Glutamatergic neuron (in vitro differentiated cells): ENCODE measurements around the gene SH3BGRL2. TPM values are rescaled to one million over a fixed set of nuclear protein-coding genes. Genes with fewer than 3 reads are reported as not detected.
A peak's percentile ranks its signal among the peaks of the same experiment; 100 is the strongest.

Experiments used
- DNase-seq: peaks from one replicate; pipeline ENCODE4 v3.0.0; 2022
- H3K27ac Mint-ChIP-seq: one replicate; pipeline ENCODE4 v1.8.0; 2020; ENCODE audit warnings: mild to moderate bottlenecking, mixed read lengths, inconsistent platforms; ENCODE audit not compliant: unreplicated experiment
- H3K27me3 Mint-ChIP-seq: one replicate; pipeline ENCODE4 v1.8.0; 2020; ENCODE audit warnings: mild to moderate bottlenecking, moderate library complexity, mixed read lengths, inconsistent platforms; ENCODE audit not compliant: unreplicated experiment
- H3K36me3 Mint-ChIP-seq: one replicate; pipeline ENCODE4 v1.8.0; 2020; ENCODE audit warnings: mild to moderate bottlenecking, mixed read lengths, inconsistent platforms; ENCODE audit not compliant: unreplicated experiment
- H3K4me1 Mint-ChIP-seq: one replicate; pipeline ENCODE4 v1.8.0; 2020; ENCODE audit warnings: mild to moderate bottlenecking, low read depth, mixed read lengths, inconsistent platforms; ENCODE audit not compliant: unreplicated experiment
- H3K4me3 Mint-ChIP-seq: one replicate; pipeline ENCODE4 v1.8.0; 2020; ENCODE audit warnings: mild to moderate bottlenecking, mixed read lengths, inconsistent platforms; ENCODE audit not compliant: unreplicated experiment
- H3K9me3 Mint-ChIP-seq: one replicate; pipeline ENCODE4 v1.8.0; 2020; ENCODE audit warnings: mild to moderate bottlenecking, moderate library complexity, mixed read lengths, inconsistent platforms; ENCODE audit not compliant: unreplicated experiment
- CTCF ChIP-seq: fragments of 200-600 bp; sonication (generic); IDR thresholded peaks from one replicate; pipeline ENCODE4 v1.5.0; 2021; ENCODE audit not compliant: partially characterized antibody, unreplicated experiment
- total RNA-seq: library from RNA; stranded (reverse); fragmentation: NEBNext Ultra II Directional; extraction: Animal tissue kit (Norgen Biotek cat#: 25700); gene quantifications from one replicate; pipeline ENCODE4 v1.2.1, GENCODE V29; 2021; ENCODE audit not compliant: unreplicated experiment

The SH3BGRL2 gene
- total RNA-seq, 1 donor from 2014 or later = 47.2 TPM

- no peak for TF ChIP-seq CTCF
- H3K4me3 Mint-ChIP-seq = peak overlapping the region; percentile 81
- peaks cover 4% of the 10 kb centered on the region for H3K9me3 Mint-ChIP-seq
- H3K4me1 Mint-ChIP-seq = peaks cover 17% of the 10 kb centered on the region
- H3K36me3 Mint-ChIP-seq = no peaks in the 10 kb centered on the region
- DNase-seq = no peak
- peaks cover 5% of the 10 kb centered on the region for H3K27me3 Mint-ChIP-seq
- no peak overlapping the region for H3K27ac Mint-ChIP-seq
Observed at GRCh38 chr6:79634491-79635231, 3.5 kb downstream of the SH3BGRL2 start.

GRCh38 chr6:79635232-79635543 lies 4.1 kb downstream of the SH3BGRL2 start:
- Mint-ChIP-seq H3K4me1 (peaks cover 21% of the 10 kb centered on the region), H3K36me3 (no peaks in the 10 kb centered on the region), H3K9me3 (peaks cover 4% of the 10 kb centered on the region), H3K27me3 (peaks cover 5% of the 10 kb centered on the region), H3K27ac (no peak overlapping the region), H3K4me3 (peak overlapping the region; percentile 81)
- no peak for DNase-seq
- no peak for TF ChIP-seq CTCF

DNA sequence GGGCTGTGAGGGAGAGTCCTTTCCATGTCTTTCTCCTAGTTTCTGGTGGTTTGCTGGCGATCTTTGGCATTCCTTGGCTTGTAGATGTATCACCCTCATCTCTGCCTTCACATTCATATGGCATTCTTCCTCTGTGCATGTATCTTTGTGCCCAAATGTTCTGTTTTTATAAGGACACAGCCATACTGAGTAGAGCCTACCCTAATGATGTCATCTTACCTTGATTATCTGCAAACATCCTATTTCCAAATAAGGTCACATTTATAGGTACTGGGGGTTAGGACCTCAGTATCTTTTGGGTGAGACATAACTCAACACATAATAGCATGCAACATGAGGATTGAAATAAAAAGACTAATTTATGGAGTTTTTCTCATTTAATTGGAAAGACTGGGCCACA lies 5.5 kb downstream of the SH3BGRL2 start:
- no peak overlapping the region for H3K4me3 Mint-ChIP-seq
- no peaks in the 10 kb centered on the region for H3K36me3 Mint-ChIP-seq
- peaks cover 23% of the 10 kb centered on the region for H3K4me1 Mint-ChIP-seq
- DNase-seq = no peak
- H3K9me3 Mint-ChIP-seq = peaks cover 2% of the 10 kb centered on the region
- TF ChIP-seq CTCF = no peak
- H3K27ac Mint-ChIP-seq = no peak overlapping the region
- H3K27me3 Mint-ChIP-seq = peaks cover 2% of the 10 kb centered on the region

- Mint-ChIP-seq H3K4me1 (peaks cover 13% of the 10 kb centered on the region), H3K4me3 (no peak overlapping the region), H3K27me3 (peaks cover under 1% of the 10 kb centered on the region), H3K27ac (no peak overlapping the region), H3K36me3 (no peaks in the 10 kb centered on the region), H3K9me3 (no peaks in the 10 kb centered on the region)
- TF ChIP-seq CTCF = no peak
- DNase-seq = no peak
Observed at GRCh38 chr6:79640146-79641111, 9.3 kb downstream of the SH3BGRL2 start.

DNA sequence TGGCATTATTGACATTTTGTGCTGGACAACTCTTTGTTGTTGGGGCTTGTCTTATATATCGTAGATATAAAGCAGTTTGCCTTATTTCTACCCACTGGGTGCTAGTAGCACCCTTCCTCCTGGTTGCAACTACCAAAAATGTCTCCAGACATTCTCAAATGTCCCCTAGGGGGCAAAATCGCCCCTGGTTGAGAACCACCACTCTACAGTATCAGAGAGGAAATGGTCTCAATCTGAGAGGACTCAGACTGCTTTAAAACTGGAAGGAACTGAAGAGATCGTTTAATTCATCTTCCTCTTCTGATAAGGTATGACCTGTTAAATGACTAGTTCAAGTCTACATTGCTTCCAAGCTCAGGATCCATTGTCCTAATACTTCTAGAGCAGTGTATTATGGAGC lies 14.9 kb downstream of the SH3BGRL2 start:
- H3K36me3 Mint-ChIP-seq = no peaks in the 10 kb centered on the region
- peaks cover 4% of the 10 kb centered on the region for H3K4me1 Mint-ChIP-seq
- DNase-seq = no peak
- H3K9me3 Mint-ChIP-seq = no peaks in the 10 kb centered on the region
- no peak overlapping the region for H3K4me3 Mint-ChIP-seq
- TF ChIP-seq CTCF = no peak
- H3K27ac Mint-ChIP-seq = no peak overlapping the region
- H3K27me3 Mint-ChIP-seq = no peaks in the 10 kb centered on the region
